Transverse colon (tissue), 3 donors: ENCODE measurements around the gene C19orf25.

ENCODE experiments used
- CTCF ChIP-seq, 5 experiments: fragments of 200-600 bp in 3 of 5; fragments of 450-650 bp in 2 of 5; sonication (generic) in 3 of 5; IDR thresholded peaks; 1 replicate in 2 of 5; 2 replicates in 3 of 5; pipeline ENCODE4 v1.5.1; 2016 to 2017; ENCODE audit warnings: antibody characterized with exemption in 5 of 5, inconsistent platforms in 3 of 5, mild to moderate bottlenecking in 2 of 5, moderate library complexity in 1 of 5
- EP300 ChIP-seq: sonication (generic); formaldehyde crosslinking; IDR thresholded peaks from one replicate; pipeline ENCODE4 v1.6.1; 2017; ENCODE audit warnings: antibody characterized with exemption, low read depth
- POLR2A ChIP-seq: fragments of 450-650 bp; IDR thresholded peaks from one replicate; pipeline ENCODE4 v1.6.1; 2016; ENCODE audit warnings: antibody characterized with exemption, mild to moderate bottlenecking, moderate library complexity

GRCh38 chr19:1513499-1514294 is 34.7 kb upstream of the C19orf25 start:
- TF ChIP-seq CTCF (IDR thresholded peaks at IDR 0.05) (peak; percentile 61 to 79 (median 71)), POLR2A (no peak), EP300 (no peak)
